NCI-H2081 treated with DMSO at 0.1 percent for 48 hours (cell line): ENCODE measurements around the gene LPAR3.

Experiments used
- DNase-seq: peaks from one replicate; lab custom pipeline; 2025; lab: John Stamatoyannopoulos, UW

LPAR3 gene

GRCh38 chr1:84774669-84775534 is 118.1 kb downstream of the LPAR3 start:
- DNase-seq, result peak; percentile 20

DNA sequence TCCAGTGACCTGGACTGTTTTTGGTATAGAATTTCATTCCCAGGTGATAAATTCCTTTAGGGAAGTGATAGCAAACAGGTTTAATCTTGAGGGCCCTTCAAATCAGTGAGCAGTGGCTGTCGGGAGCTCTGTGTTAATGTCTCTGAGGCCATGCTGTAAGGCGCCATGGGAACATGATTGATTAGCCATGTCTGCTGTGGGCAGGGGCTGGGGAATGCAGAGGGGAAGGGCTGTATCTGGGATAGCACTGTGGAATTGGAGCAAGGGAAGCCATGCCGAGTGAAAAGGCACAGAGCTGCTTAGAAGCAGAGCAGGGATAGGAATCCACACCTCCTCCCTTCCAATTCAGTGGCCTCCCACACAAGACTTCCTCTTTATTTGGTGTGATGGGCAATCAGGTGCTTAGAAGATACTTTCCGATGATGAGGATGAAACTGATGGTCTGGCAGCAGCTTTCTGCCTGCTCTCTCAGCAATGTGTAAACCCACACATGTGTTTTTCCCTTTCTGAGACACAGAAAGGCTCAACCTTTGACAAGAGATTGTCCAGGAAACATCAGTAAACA is 119.0 kb downstream of the LPAR3 start:
- DNase-seq, result no peak

- no peak for DNase-seq
These were observed 119.8 kb downstream of the LPAR3 start for GRCh38 chr1:84773195-84773594.

GRCh38 chr1:84772428-84772943 is 120.5 kb downstream of the LPAR3 start:
- DNase-seq, result peak; percentile 7

- no peak for DNase-seq
These were observed 121.1 kb downstream of the LPAR3 start for GRCh38 chr1:84771895-84772294.

DNA sequence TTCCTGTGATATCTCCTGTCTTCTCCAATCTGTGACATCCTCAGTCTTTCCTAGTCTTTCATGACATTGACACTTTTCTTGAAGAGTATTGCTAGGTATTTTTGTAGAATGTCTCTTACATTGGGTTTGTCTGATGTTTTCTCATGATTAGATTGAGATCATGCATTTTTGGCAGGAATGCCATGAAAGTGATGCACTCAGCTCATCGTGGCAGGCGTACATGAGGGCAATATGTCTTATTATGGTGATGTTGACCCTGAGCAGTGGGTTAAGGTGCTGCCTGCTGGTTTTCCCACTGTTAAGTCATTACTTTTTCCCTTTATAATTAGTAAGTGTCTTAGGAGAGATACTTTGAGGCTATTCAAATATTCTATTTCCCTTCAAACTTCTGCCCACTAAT is 122.5 kb downstream of the LPAR3 start:
- no peak for DNase-seq

- DNase-seq, result no peak
These were observed 123.4 kb downstream of the LPAR3 start for GRCh38 chr1:84769636-84770035.

GRCh38 chr1:84768634-84769033 is 124.4 kb downstream of the LPAR3 start:
- no peak for DNase-seq

DNA sequence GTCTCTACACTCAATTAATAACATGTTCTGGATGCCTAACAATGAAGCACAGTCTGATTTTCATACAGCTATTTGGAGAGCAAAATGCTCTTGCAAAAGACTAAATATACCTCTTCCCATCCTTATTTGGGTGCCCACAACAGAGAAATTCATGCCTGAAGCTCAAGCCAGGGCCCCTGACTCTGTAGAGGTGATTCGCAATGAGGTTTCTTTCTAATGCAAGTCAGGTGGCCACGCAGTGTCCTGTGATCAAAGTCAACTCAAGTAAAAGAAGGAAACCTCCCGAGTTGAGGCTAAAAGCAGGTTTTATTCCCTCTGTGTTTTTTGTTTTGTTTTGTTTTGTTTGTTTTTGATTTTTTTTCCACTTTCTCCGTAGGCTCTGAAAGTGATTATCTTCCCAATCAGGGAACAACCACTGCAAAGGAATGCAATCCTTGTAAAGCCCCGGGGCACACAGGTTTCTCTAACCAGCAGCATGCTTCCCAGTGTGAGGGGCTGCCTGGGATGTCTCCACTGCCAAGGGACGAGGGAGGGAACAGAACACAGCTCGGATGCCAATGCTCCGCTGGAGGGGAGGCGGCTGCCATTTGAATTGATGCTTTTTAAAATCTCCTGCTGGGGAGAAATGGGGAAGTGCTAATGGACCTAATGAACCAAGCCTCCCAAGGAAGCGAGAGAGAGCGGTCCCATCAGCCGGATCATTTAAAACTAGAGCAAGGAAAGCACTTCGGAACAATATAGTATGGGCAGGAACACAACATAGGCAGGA is 128.9 kb downstream of the LPAR3 start:
- no peak for DNase-seq

DNA sequence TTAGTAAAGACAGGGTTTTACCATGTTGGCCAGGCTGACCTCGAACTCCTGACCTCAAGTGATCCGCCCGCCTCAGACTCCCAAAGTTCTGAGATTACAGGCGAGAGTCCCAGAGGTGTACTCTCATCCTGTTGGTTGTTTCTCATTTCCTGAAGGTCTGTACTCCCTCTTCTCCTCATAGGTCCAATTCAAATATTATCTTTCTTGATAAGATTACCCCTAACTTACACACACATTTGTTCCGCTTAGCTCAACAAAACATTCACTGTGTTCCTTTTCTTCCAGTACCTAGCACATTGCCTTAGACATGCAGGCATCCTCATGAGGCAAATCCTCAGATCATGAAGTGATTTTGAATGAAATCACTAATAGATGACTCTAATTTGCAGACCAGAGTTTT is 130.3 kb downstream of the LPAR3 start:
- DNase-seq, result no peak
